K562 (cell line): ENCODE measurements around the gene MYO15A. TPM values are rescaled to one million over a fixed set of nuclear protein-coding genes. Genes with fewer than 3 reads are reported as not detected.
A peak's percentile ranks its signal among the peaks of the same experiment; 100 is the strongest.

Experiments
- ATAC-seq: fragments of 200-7000 bp; cut with Tn5 transposase; 3 replicates; pipeline ENCODE4 v1.9.1; 2020; ENCODE audit warnings: moderate library complexity
- BruUV-seq: library from RNA; stranded (reverse); fragments of 400-500 nt; replicated peaks from 2 replicates; lab custom pipeline; 2021; lab: Mats Ljungman, UMichigan
- CTCF ChIA-PET: fragments of 300-600 bp; formaldehyde crosslinking; extraction: SDS; loops from one replicate; lab custom pipeline; 2021; ENCODE audit warnings: low intra/inter-chr PET ratio; lab: Yijun Ruan, JAX
- POLR2A ChIA-PET: fragments of 300-600, 350-650 bp; sonication (Branson Sonifier 250); formaldehyde crosslinking; extraction: SDS; loops from one replicate; lab custom pipeline; 2021; ENCODE audit warnings: antibody characterized with exemption, inconsistent platforms; lab: Yijun Ruan, JAX
- DNase-seq, 4 experiments: peaks; one replicate each; pipeline versions ENCODE4 v3.0.0 to v3.0.0-alpha.2; 2011 to 2018; ENCODE audit warnings: low spot score in 3 of 4, mixed read lengths in 3 of 4; ENCODE audit errors: extremely low read depth in 1 of 4
- FAIRE-seq: peaks from 2 replicates; lab custom pipeline; 2011; peaks lifted over from hg19 to GRCh38; lab: Jason Lieb, UNC
- H2AFZ ChIP-seq: 2 replicates; pipeline ENCODE4 v1.6.0; 2011; ENCODE audit warnings: low read depth, low read length, control low read depth, inconsistent platforms
- H3K27ac ChIP-seq: fragments of 200-600 bp; 3 replicates; pipeline ENCODE4 v1.8.0; 2011; ENCODE audit warnings: low read depth, mild to moderate bottlenecking, control low read depth, inconsistent platforms, low read length, moderate library complexity, mixed read lengths; ENCODE audit errors: extremely low read depth
- H3K27me3 ChIP-seq, 2 experiments: fragments of 300-600 bp in 1 of 2; 2 replicates in 1 of 2; 3 replicates in 1 of 2; pipeline versions ENCODE4 v1.6.0 to v1.8.0; 2011; ENCODE audit warnings: inconsistent platforms in 2 of 2, low read length in 2 of 2, mild to moderate bottlenecking in 1 of 2, mixed read lengths in 1 of 2, moderate library complexity in 1 of 2; ENCODE audit not compliant: control insufficient read depth in 2 of 2, insufficient read depth in 2 of 2
- H3K36me3 ChIP-seq: fragments of 300-600 bp; 3 replicates; pipeline ENCODE4 v1.8.0; 2011; ENCODE audit warnings: mild to moderate bottlenecking, low read length, inconsistent platforms; ENCODE audit not compliant: control insufficient read depth, insufficient read depth
- H3K4me1 ChIP-seq, 2 experiments: fragments of 200-600 bp in 1 of 2; replicated peaks in 1 of 2; 2 replicates in 1 of 2; 3 replicates in 1 of 2; pipeline versions ENCODE4 v1.5.1 to v1.8.0; 2011; ENCODE audit warnings: inconsistent platforms in 2 of 2, low read length in 2 of 2, mild to moderate bottlenecking in 1 of 2, mixed read lengths in 1 of 2, moderate library complexity in 1 of 2; ENCODE audit not compliant: control insufficient read depth in 2 of 2, insufficient read depth in 2 of 2
- H3K4me2 ChIP-seq: 2 replicates; pipeline ENCODE4 v1.6.1; 2011; ENCODE audit warnings: low read length, control low read depth, inconsistent platforms, mixed read lengths; ENCODE audit not compliant: insufficient read depth
- H3K4me3 ChIP-seq: fragments of 200-600 bp; sonication (generic), shearing (Covaris generic); 2 replicates; pipeline ENCODE4 v1.5.1; 2016; ENCODE audit warnings: control low read depth, inconsistent platforms
- H3K79me2 ChIP-seq: fragments of 200-600 bp; 3 replicates; pipeline ENCODE4 v1.8.0; 2011; ENCODE audit warnings: low read length, inconsistent platforms; ENCODE audit not compliant: control insufficient read depth, insufficient read depth
- H3K9ac ChIP-seq, 2 experiments: 2 replicates each; pipeline versions ENCODE4 v1.6.0 to v1.6.1; 2011; ENCODE audit warnings: low read depth in 2 of 2, low read length in 2 of 2, control low read depth in 1 of 2, inconsistent platforms in 1 of 2, mild to moderate bottlenecking in 1 of 2, mixed read lengths in 1 of 2; ENCODE audit not compliant: insufficient read depth in 1 of 2
- H3K9me1 ChIP-seq: one replicate; pipeline ENCODE4 v1.6.0; 2011; ENCODE audit warnings: inconsistent platforms, mild to moderate bottlenecking, low read length, moderate library complexity; ENCODE audit not compliant: control insufficient read depth, insufficient read depth
- H3K9me3 ChIP-seq: replicated peaks from 2 replicates; pipeline ENCODE4 v1.5.1; 2011; ENCODE audit warnings: low read depth, low read length, inconsistent platforms; ENCODE audit not compliant: control insufficient read depth, insufficient read depth
- H4K20me1 ChIP-seq: replicated peaks from 2 replicates; pipeline ENCODE4 v1.6.1; 2011; ENCODE audit warnings: low read length, inconsistent platforms, mixed read lengths; ENCODE audit not compliant: control insufficient read depth, insufficient read depth
- BCOR ChIP-seq: fragments of 450-650 bp; IDR thresholded peaks from 2 replicates; pipeline ENCODE4 v1.6.1; 2016
- ETV1 ChIP-seq: fragments of 450-650 bp; conservative IDR thresholded peaks from 2 replicates; pipeline ENCODE4 v1.6.1; 2016; ENCODE audit warnings: missing genetic modification characterization, control low read depth, low read depth, missing compliant biosample characterization
- KDM1A ChIP-seq, 2 experiments: fragments of 450-650 bp; IDR thresholded peaks; 2 replicates each; pipeline ENCODE4 v1.6.1; 2016; ENCODE audit warnings: mild to moderate bottlenecking in 2 of 2
- RBM25 ChIP-seq: fragments of 200-400 bp; formaldehyde crosslinking; IDR thresholded peaks from 2 replicates; pipeline ENCODE4 v1.6.1; 2018; ENCODE audit warnings: low read length, low read depth, moderate library complexity; ENCODE audit not compliant: severe bottlenecking
- SIN3B ChIP-seq: fragments of 450-650 bp; IDR thresholded peaks from 2 replicates; pipeline ENCODE4 v1.6.1; 2017; ENCODE audit warnings: low read depth, mild to moderate bottlenecking, moderate library complexity
- SMAD2 ChIP-seq: fragments of 150-350 bp; IDR thresholded peaks from 2 replicates; pipeline ENCODE4 v1.6.1; 2014; ENCODE audit warnings: low read depth, mild to moderate bottlenecking, low read length
- TRIM24 ChIP-seq, 2 experiments: fragments of 450-650 bp; IDR thresholded peaks; 2 replicates each; pipeline ENCODE4 v1.6.1; 2016
- ZFP36 ChIP-seq: fragments of 150-350 bp; IDR thresholded peaks from 2 replicates; pipeline ENCODE4 v1.6.1; 2018; ENCODE audit warnings: low read length, low read depth; ENCODE audit not compliant: partially characterized antibody
- ZNF274 ChIP-seq: IDR thresholded peaks from 2 replicates; pipeline ENCODE4 v1.6.1; 2011; ENCODE audit warnings: low read depth, mild to moderate bottlenecking, low read length, moderate library complexity, borderline replicate concordance
- ZNF311 ChIP-seq: fragments of 250-450 bp; sonication (Bioruptor Pico); IDR thresholded peaks from 2 replicates; pipeline ENCODE4 v1.4.0; 2020; ENCODE audit warnings: mild to moderate bottlenecking, moderate library complexity
- WGBS: fragments of 100-300 bp; shearing (Covaris generic); methylation state at CpG from one replicate; pipeline ENCODE4 v1.1.6; 2016; ENCODE audit warnings: low coverage, mixed read lengths; ENCODE audit not compliant: insufficient coverage; ENCODE audit errors: missing lambda C conversion rate; 5-methylcytosine and 5-hydroxymethylcytosine counted together
- in situ Hi-C: fragments of 300-500 bp; cut with MboI; formaldehyde crosslinking; loops from 4 replicates; pipeline ENCODE4 v1.15.0; 2018; ENCODE audit warnings: inconsistent platforms, mixed read lengths
- intact Hi-C: fragments of 100-400 bp; cut with micrococcal nuclease; formaldehyde crosslinking; loops from 2 replicates; pipeline ENCODE4 v1.14.2; 2022
- polyA plus RNA-seq, 8 experiments: library from polyadenylated mRNA; depleted of rRNA in 4 of 8; stranded (reverse) in 5 of 8; unstranded in 3 of 8; fragments of >200 nt; fragmentation: Nextera tagmentation in 2 of 8; fragmentation: Illumina TruSeq in 1 of 8; extraction: Ambion mirVana in 2 of 8; extraction: Trizol in 1 of 8; gene quantifications; 2 replicates each; pipeline versions ENCODE4 v1.2.1 to v1.2.3, GENCODE V29; 2011 to 2014; ENCODE audit warnings: inconsistent platforms in 1 of 8, missing spikeins in 1 of 8
- total RNA-seq, 7 experiments: library from RNA; depleted of rRNA in 6 of 7; stranded (reverse); fragments of >200 nt in 6 of 7; fragmentation: Illumina TruSeq in 2 of 7; extraction: Trizol in 2 of 7; gene quantifications; 2 replicates each; pipeline versions ENCODE4 v1.2.1 to v1.2.3, GENCODE V29; 2011 to 2021; ENCODE audit warnings: low replicate concordance in 1 of 7

Gene MYO15A
- total and polyA plus RNA-seq, 9 of the 15 experiments (the other 6 are each of a cell fraction or from before 2014, with no cell fraction given), result 0.05 to 0.88 (median 0.14) TPM; not detected in 1

- H3K27ac ChIP-seq, result no peak overlapping the region
- no peaks in the 10 kb centered on the region for H3K36me3 ChIP-seq
- intact Hi-C loops, result loop anchor here (10.0 kb wide), 1 partner anchor 182 kb away; no protein-coding TSS in a partner anchor
Measured at GRCh38 chr17:18142417-18142816, 33.9 kb downstream of the MYO15A start.

More at GRCh38 chr17:18142417-18142816, 33.9 kb downstream of the MYO15A start:
- CTCF ChIA-PET, result no interaction called here
- no peak overlapping the region for H3K4me2 ChIP-seq
- H3K79me2 ChIP-seq, result no peaks in the 10 kb centered on the region
- no peak overlapping the region for H3K4me3 ChIP-seq
- H3K9me3 ChIP-seq, result no peaks in the 10 kb centered on the region
- ATAC-seq (no peak), DNase-seq (no peak), FAIRE-seq (no peak)
- peaks cover 4% of the 10 kb centered on the region; the same call in 1 of the 2 replicates for H4K20me1 ChIP-seq
- H3K27me3 ChIP-seq, result no peaks in the 10 kb centered on the region
- H3K9me1 ChIP-seq, result no peaks in the 10 kb centered on the region
- TF ChIP-seq ZNF311 (no peak), ZNF274 (no peak), BCOR (peak; percentile 64; the same call in 1 of the 2 replicates), SIN3B (no peak), RBM25 (peak; percentile 49), ETV1 (tag) (no peak), ZFP36 (peak; percentile 68), KDM1A (IDR thresholded peaks at IDR 0.05) (peak in 1 of 2 experiments; percentile 50; a peak in 2 of 4 replicates), TRIM24 (IDR thresholded peaks at IDR 0.05) (no peak), SMAD2 (no peak)
- H3K9ac ChIP-seq, result no peak overlapping the region
- in situ Hi-C loops, result no loop called here
- BruUV-seq, result no TSS peak
- H3K4me1 ChIP-seq, result peaks cover 0 to 16% of the 10 kb centered on the region in 2 experiments; a peak in 3 of 5 replicates
- H2AFZ ChIP-seq, result no peak overlapping the region
- WGBS, result 0% methylated on average over 1 of the region's 3 CpGs
- POLR2A ChIA-PET, result interaction anchor here (0.6 kb wide), 2 partner anchors 10 to 14 kb away, joined by 3 read pairs; no protein-coding TSS in a partner anchor
